ENCODE data around the gene SCP2. TPM values are rescaled to one million over a fixed set of nuclear protein-coding genes. Genes with fewer than 3 reads are reported as not detected.
A peak's percentile ranks its signal among the peaks of the same experiment; 100 is the strongest.

The SCP2 gene
- polyA plus RNA-seq, 2 donors = 112 to 158 TPM

DNA sequence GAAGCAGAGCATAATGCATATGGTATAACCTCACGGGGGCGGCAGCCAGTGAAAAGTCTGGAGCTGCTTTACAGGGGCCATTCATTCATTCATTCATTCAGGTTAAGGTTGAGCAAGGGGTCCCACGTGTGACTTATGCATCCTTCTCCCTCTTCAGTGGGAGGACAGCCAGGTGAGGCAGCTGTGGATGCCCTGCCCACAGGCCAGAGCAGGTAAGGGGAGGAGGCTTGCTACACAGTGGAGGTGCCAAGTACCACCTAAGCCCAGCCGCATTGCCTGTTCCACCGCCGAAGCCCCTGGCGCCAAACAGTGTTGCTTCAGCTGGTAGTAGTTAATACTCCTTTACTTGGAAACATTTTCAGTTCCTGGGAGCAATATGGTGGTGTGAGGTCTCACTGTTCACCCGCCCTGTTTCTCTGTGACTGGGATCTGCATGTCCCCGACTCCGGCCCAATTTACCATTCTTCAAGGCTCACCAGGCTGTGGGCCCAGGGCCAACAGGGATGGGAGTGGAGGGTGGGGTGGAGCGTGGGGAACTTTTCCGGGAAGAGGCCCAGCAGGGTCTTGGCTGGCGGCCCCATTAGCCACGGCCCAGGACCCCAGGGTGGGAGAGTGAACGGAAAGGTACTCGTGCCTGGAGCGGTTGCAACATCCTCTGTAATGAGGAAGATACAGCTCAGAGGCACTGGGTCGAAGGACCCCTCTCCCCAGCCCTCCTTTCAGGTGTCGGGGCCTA is 134.2 kb downstream of the SCP2 start:
- Histone ChIP-seq H3K4me1 (ENCODE audit: control insufficient read depth in 2 of 2, insufficient read depth in 2 of 2, low read length in 1 of 2) (peaks cover 2% of the 10 kb centered on the region in 2 donors), H3K4me3 (ENCODE audit: low read depth in 1 of 2, low read length in 2 of 2) (peak overlapping the region; percentile 39 to 42), H3K9me3 (ENCODE audit: control insufficient read depth in 2 of 2, insufficient read depth in 1 of 2, low read depth in 1 of 2, low read length in 1 of 2) (no peaks in the 10 kb centered on the region), H3K36me3 (ENCODE audit: control insufficient read depth in 2 of 2, insufficient read depth in 2 of 2, low read length in 1 of 2) (no peaks in the 10 kb centered on the region), H3K27me3 (ENCODE audit: control insufficient read depth in 1 of 2, insufficient read depth in 2 of 2, low read length in 2 of 2) (peaks cover 0 to 18% of the 10 kb centered on the region in 2 donors), H3K27ac (ENCODE audit: low read depth in 2 of 2, low read length in 1 of 2) (peak overlapping the region; percentile 18 to 56)
- 43 to 49% methylated on average over 19 of the region's 19 CpGs for WGBS, 2 donors

DNA sequence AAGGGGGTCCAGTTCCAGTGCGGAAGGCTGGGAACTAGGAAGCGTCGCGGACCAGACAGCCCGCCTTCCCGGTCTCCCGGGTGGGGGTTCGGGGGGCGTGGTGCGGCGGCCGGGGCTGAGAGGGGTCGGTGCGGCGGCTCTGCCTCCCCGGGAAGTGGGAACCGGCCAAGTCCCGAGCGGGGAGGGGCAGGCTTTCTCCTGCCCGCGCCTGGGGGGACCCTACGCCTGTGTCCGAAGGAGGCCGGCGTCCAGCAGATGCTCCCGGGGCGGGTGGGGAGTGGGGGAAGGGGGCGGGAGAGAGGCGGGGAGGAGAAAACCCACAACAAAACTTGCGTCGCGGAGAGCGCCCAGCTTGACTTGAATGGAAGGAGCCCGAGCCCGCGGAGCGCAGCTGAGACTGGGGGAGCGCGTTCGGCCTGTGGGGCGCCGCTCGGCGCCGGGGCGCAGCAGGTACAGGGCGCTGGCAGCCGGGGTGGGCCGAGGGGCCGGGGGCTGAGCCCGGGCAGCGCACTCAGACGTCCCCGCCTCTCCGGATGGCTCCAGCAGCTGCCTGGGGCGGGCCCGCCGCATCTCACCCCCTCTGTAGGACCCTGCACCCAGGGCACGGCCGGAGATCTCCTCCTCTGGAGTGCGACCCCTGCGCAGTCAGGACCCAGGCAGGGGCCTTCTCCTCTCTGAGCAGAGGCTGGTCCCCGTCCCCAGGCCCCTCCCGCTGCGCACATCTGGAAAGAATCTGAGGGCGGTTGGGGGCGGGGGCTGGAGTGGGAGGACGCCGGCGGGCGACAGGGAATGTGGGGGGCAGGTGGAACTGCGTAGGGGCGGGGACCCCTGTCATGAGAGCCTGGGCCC is 135.0 kb downstream of the SCP2 start, which contains the start of gene PODN:
Gene PODN (plus strand): TSS at position 355 of the 849 bp plus-strand sequence. CDS start 7,643 bp downstream, outside the sequence.
- 1 to 2% methylated on average over 65 to 73 of the region's 73 CpGs for WGBS, 2 donors
- peaks cover 2% of the 10 kb centered on the region in 2 donors for H3K4me1 ChIP-seq (ENCODE audit: control insufficient read depth in 2 of 2, insufficient read depth in 2 of 2, low read length in 1 of 2)
- peak within 1 kb of the TSS; percentile 28 to 70 for H3K27ac ChIP-seq (ENCODE audit: low read depth in 2 of 2, low read length in 1 of 2)
- H3K27me3 ChIP-seq (ENCODE audit: control insufficient read depth in 1 of 2, insufficient read depth in 2 of 2, low read length in 2 of 2) = peaks cover 0 to 18% of the 10 kb centered on the region in 2 donors
- no peaks in the 10 kb centered on the region for H3K9me3 ChIP-seq (ENCODE audit: control insufficient read depth in 2 of 2, insufficient read depth in 1 of 2, low read depth in 1 of 2, low read length in 1 of 2)
- no peaks in the 10 kb centered on the region for H3K36me3 ChIP-seq (ENCODE audit: control insufficient read depth in 2 of 2, insufficient read depth in 2 of 2, low read length in 1 of 2)
- peak within 1 kb of the TSS; percentile 42 to 50 for H3K4me3 ChIP-seq (ENCODE audit: low read depth in 1 of 2, low read length in 2 of 2)

DNA sequence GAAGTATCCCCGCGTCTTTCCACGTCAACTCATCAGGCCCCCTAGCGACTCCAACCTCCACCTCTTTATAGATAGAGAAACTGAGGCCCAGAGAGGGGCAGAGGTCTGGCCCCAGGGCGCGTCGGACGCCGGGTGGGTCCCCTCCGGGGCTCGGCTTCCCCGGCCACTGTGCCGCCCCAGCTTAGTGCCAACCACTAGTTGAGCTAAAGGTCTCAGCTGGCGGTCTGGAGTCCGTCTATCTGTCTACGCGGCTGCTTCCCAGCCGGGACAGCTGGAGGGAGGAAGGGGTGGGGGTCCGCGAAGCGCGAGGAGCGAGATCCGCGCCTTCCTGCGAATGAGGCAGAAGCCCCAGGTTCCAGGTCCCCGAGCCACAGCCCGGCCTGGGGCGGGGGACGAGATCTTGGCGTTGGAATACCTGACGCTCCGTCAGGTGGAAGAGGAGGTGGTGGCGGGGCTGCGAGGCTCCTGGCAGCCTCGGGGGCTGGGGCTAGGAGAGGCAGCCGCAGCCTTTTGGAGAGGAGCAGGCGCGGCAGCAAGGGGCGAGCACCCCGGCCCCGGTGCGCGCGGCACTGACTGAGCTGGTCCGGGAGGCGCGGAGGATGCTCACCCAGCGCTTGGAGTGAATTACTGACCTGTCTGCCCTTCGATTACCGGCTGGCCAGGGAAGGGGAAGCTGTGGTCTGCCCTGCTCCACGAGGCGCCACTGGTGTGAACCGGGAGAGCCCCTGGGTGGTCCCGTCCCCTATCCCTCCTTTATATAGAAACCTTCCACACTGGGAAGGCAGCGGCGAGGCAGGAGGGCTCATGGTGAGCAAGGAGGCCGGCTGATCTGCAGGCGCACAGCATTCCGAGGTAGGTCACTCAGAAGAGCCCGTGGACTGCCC is 135.9 kb downstream of the SCP2 start:
- H3K9me3 ChIP-seq (ENCODE audit: control insufficient read depth in 2 of 2, insufficient read depth in 1 of 2, low read depth in 1 of 2, low read length in 1 of 2) = no peaks in the 10 kb centered on the region
- peaks cover 2% of the 10 kb centered on the region in 2 donors for H3K4me1 ChIP-seq (ENCODE audit: control insufficient read depth in 2 of 2, insufficient read depth in 2 of 2, low read length in 1 of 2)
- H3K27me3 ChIP-seq (ENCODE audit: control insufficient read depth in 1 of 2, insufficient read depth in 2 of 2, low read length in 2 of 2) = peaks cover 0 to 18% of the 10 kb centered on the region in 2 donors
- 18 to 20% methylated on average over 57 to 61 of the region's 61 CpGs for WGBS, 2 donors
- peak overlapping the region; percentile 28 to 70 for H3K27ac ChIP-seq (ENCODE audit: low read depth in 2 of 2, low read length in 1 of 2)
- H3K4me3 ChIP-seq (ENCODE audit: low read depth in 1 of 2, low read length in 2 of 2) = peak overlapping the region; percentile 42 to 50
- no peaks in the 10 kb centered on the region for H3K36me3 ChIP-seq (ENCODE audit: control insufficient read depth in 2 of 2, insufficient read depth in 2 of 2, low read length in 1 of 2)

DNA sequence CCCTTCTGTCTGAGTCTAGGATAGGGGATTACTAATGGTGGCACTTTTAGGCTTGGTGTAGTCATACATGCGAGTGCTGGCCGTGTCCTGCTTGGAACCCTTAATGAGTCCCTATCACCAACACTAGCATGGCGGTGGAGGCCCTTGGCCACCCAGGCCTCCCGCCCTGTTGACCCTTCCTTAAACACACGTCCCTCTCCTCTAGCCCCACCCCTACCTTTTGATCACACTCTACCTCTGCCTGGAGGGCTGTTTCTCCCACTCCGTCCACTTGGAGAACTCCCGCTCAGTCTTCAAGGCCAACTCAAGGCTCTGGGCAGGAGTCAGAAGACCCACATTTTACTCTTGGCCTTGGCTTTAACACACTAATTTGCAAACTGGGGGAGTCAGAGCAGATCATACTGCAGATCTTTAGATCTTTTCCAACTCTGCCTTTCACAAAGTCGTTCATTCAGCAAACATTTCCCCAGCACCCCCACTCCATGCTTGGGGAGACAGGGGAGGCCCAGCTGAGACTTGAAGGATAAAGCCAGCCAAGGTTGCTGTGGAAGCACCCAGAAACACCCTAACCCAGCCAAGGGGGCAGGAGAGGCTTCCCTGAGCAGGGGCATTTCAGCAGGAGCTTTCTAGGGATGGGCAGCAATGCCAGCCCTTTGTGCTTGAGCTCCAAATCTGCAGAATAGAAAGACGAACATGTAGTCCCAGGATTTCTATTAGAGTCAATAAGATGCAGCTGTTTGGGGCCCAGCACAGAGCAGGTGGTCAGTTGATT is 136.9 kb downstream of the SCP2 start:
- H3K27me3 ChIP-seq (ENCODE audit: control insufficient read depth in 1 of 2, insufficient read depth in 2 of 2, low read length in 2 of 2) = peaks cover 0 to 18% of the 10 kb centered on the region in 2 donors
- no peaks in the 10 kb centered on the region for H3K36me3 ChIP-seq (ENCODE audit: control insufficient read depth in 2 of 2, insufficient read depth in 2 of 2, low read length in 1 of 2)
- peaks cover 2% of the 10 kb centered on the region in 2 donors for H3K4me1 ChIP-seq (ENCODE audit: control insufficient read depth in 2 of 2, insufficient read depth in 2 of 2, low read length in 1 of 2)
- H3K27ac ChIP-seq (ENCODE audit: low read depth in 2 of 2, low read length in 1 of 2) = no peak overlapping the region
- no peak overlapping the region for H3K4me3 ChIP-seq (ENCODE audit: low read depth in 1 of 2, low read length in 2 of 2)
- no peaks in the 10 kb centered on the region for H3K9me3 ChIP-seq (ENCODE audit: control insufficient read depth in 2 of 2, insufficient read depth in 1 of 2, low read depth in 1 of 2, low read length in 1 of 2)
- WGBS, 2 donors = 89 to 90% methylated on average over 9 of the region's 9 CpGs

DNA sequence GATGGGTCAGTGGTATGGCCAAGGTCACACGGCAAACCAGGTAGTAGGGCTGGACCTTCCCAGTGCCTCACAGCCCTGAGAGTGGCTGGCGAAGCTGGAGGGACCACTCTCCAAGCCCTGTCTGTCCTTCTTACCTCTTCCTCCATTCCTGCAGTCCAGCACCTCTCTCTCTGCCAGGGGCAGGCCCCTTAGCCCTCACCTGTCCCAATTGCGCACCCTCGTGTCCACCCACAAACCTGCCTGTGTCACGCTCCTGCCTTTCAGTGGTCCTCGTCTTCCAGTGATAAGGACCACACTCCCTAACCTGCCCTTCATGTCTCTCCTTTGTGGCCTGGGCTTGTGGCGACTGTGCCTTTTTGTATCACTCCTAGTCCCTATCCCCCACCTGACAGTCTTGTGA is 138.3 kb downstream of the SCP2 start:
- H3K4me3 ChIP-seq (ENCODE audit: low read depth in 1 of 2, low read length in 2 of 2) = no peak overlapping the region
- no peaks in the 10 kb centered on the region for H3K9me3 ChIP-seq (ENCODE audit: control insufficient read depth in 2 of 2, insufficient read depth in 1 of 2, low read depth in 1 of 2, low read length in 1 of 2)
- WGBS, 2 donors = 91 to 95% methylated on average over 7 of the region's 7 CpGs
- H3K27me3 ChIP-seq (ENCODE audit: control insufficient read depth in 1 of 2, insufficient read depth in 2 of 2, low read length in 2 of 2) = peaks cover 0 to 18% of the 10 kb centered on the region in 2 donors
- no peaks in the 10 kb centered on the region for H3K36me3 ChIP-seq (ENCODE audit: control insufficient read depth in 2 of 2, insufficient read depth in 2 of 2, low read length in 1 of 2)
- peaks cover 2% of the 10 kb centered on the region in 2 donors for H3K4me1 ChIP-seq (ENCODE audit: control insufficient read depth in 2 of 2, insufficient read depth in 2 of 2, low read length in 1 of 2)
- H3K27ac ChIP-seq (ENCODE audit: low read depth in 2 of 2, low read length in 1 of 2) = no peak overlapping the region

DNA sequence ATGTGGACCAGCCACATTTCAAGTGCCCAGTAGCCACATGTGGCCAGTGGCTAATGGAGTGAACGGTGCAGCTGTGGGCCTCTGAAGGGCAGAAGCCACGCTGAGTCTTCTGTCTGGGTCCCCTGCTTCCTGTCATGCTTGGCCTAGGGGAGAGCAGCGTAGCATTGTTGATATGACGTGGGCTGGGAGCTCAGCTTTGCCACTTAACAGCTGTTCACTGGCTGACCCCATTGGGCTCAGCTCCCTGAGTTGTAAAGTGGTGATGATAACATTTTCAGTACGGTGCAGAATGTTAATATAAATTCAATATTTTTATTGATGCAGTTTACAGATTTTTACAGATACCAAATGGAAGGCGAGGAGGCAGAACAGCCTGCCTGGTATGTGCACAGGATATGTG is 139.4 kb downstream of the SCP2 start:
- Histone ChIP-seq H3K27me3 (ENCODE audit: control insufficient read depth in 1 of 2, insufficient read depth in 2 of 2, low read length in 2 of 2) (peaks cover 0 to 14% of the 10 kb centered on the region in 2 donors), H3K9me3 (ENCODE audit: control insufficient read depth in 2 of 2, insufficient read depth in 1 of 2, low read depth in 1 of 2, low read length in 1 of 2) (no peaks in the 10 kb centered on the region), H3K4me1 (ENCODE audit: control insufficient read depth in 2 of 2, insufficient read depth in 2 of 2, low read length in 1 of 2) (peaks cover 0 to 2% of the 10 kb centered on the region in 2 donors), H3K36me3 (ENCODE audit: control insufficient read depth in 2 of 2, insufficient read depth in 2 of 2, low read length in 1 of 2) (no peaks in the 10 kb centered on the region), H3K4me3 (ENCODE audit: low read depth in 1 of 2, low read length in 2 of 2) (no peak overlapping the region), H3K27ac (ENCODE audit: low read depth in 2 of 2, low read length in 1 of 2) (no peak overlapping the region)
- 75 to 82% methylated on average over 6 of the region's 6 CpGs for WGBS, 2 donors

DNA sequence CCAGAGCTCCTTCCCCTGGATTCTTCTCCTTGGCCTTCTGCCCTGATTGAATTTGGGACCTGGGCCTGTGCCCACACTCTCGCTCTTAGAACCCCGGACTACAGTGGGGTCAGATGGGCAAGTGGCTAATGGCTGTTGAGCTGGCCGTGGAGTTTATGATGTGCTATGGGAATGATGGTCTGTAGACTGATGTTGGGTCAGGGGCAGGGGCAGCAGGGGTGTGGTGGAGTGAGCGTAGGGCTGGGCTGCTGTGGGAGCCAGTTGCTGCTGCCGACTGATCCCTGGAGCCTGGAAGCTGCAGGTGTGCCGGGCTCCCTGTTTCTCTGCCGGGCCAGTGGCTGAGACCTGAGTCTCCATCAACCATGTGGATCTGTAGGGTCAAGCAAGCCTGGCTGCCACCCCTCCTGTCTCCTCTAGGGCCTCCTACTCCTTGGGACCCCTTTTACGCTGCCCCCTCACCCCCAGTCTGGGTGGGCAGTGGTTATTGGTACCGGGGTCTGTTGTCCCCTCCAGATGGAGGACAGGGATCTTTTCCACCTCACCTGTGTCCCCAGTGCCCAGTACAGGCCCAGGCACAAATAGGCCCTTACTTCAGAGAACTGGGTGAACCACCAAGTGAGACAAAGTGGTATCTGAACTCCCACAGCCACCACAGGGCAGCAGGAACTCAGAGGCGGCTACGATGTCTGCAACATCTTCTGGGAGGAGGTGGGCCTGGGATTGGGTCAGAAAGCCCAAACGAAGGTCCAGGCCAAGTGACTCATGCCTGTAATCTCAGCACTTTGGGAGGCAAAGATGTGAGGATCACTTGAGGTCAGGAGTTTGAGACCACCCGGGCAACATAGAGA is 140.0 kb downstream of the SCP2 start:
- H3K4me1 ChIP-seq (ENCODE audit: control insufficient read depth in 2 of 2, insufficient read depth in 2 of 2, low read length in 1 of 2) = peaks cover 0 to 2% of the 10 kb centered on the region in 2 donors
- no peak overlapping the region for H3K27ac ChIP-seq (ENCODE audit: low read depth in 2 of 2, low read length in 1 of 2)
- WGBS, 2 donors = 79 to 82% methylated on average over 13 of the region's 13 CpGs
- H3K36me3 ChIP-seq (ENCODE audit: control insufficient read depth in 2 of 2, insufficient read depth in 2 of 2, low read length in 1 of 2) = no peaks in the 10 kb centered on the region
- no peaks in the 10 kb centered on the region for H3K9me3 ChIP-seq (ENCODE audit: control insufficient read depth in 2 of 2, insufficient read depth in 1 of 2, low read depth in 1 of 2, low read length in 1 of 2)
- peaks cover 0 to 9% of the 10 kb centered on the region in 2 donors for H3K27me3 ChIP-seq (ENCODE audit: control insufficient read depth in 1 of 2, insufficient read depth in 2 of 2, low read length in 2 of 2)
- H3K4me3 ChIP-seq (ENCODE audit: low read depth in 1 of 2, low read length in 2 of 2) = no peak overlapping the region

DNA sequence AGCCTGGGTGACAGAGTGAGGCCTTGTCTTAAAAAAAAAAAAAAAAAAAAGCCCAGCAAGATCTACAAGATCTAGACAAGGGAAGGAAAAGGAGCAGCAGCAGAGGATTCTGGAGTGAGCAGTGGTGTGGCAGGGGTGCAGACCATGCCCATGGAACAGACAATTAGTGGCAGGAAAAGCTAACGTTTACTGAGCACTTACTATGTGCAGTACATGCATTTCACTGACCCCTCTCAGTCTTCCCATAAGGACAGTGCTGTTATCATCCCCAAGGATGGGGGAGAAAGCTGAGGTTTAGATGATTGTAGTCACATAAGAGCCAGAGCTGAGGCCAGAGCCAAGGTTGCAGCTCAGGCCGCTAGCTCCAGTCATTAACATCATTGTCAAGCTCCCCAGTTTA is 140.8 kb downstream of the SCP2 start:
- Histone ChIP-seq H3K9me3 (ENCODE audit: control insufficient read depth in 2 of 2, insufficient read depth in 1 of 2, low read depth in 1 of 2, low read length in 1 of 2) (no peaks in the 10 kb centered on the region), H3K27me3 (ENCODE audit: control insufficient read depth in 1 of 2, insufficient read depth in 2 of 2, low read length in 2 of 2) (peaks cover 0 to 3% of the 10 kb centered on the region in 2 donors), H3K4me3 (ENCODE audit: low read depth in 1 of 2, low read length in 2 of 2) (no peak overlapping the region), H3K4me1 (ENCODE audit: control insufficient read depth in 2 of 2, insufficient read depth in 2 of 2, low read length in 1 of 2) (no peaks in the 10 kb centered on the region), H3K27ac (ENCODE audit: low read depth in 2 of 2, low read length in 1 of 2) (no peak overlapping the region), H3K36me3 (ENCODE audit: control insufficient read depth in 2 of 2, insufficient read depth in 2 of 2, low read length in 1 of 2) (no peaks in the 10 kb centered on the region)
- WGBS, 2 donors = 78 to 84% methylated on average over 2 of the region's 2 CpGs

All from esophagus (tissue), 2 donors.